Ovary (tissue), 9 donors: Measurements from ENCODE around the gene F7. TPM values are rescaled to one million over a fixed set of nuclear protein-coding genes. Genes with fewer than 3 reads are reported as not detected.

Experiments used
- DNase-seq, 5 donors: peaks; one replicate each; pipeline ENCODE4 v3.0.0-alpha.2; 2019 to 2020
- H3K27ac ChIP-seq, 2 donors: fragments of 200-600 bp; one replicate each; pipeline versions ENCODE4 v1.5.1 to v1.8.0; 2019 to 2022
- H3K27me3 ChIP-seq: fragments of 200-600 bp; one replicate; pipeline ENCODE4 v1.8.0; 2022
- H3K36me3 ChIP-seq: fragments of 200-600 bp; sonication (generic); one replicate; pipeline ENCODE4 v1.5.1; 2019
- H3K4me1 ChIP-seq: one replicate; pipeline ENCODE4 v1.8.1; 2013; ENCODE audit warnings: mild to moderate bottlenecking, moderate library complexity; ENCODE audit not compliant: insufficient read depth
- H3K4me3 ChIP-seq: fragments of 200-600 bp; sonication (generic); one replicate; pipeline ENCODE4 v1.5.1; 2017
- H3K9me3 ChIP-seq, 2 donors: fragments of 200-600 bp in 1 of 2; sonication (generic) in 1 of 2; one replicate each; pipeline versions ENCODE4 v1.5.1 to v1.8.1; 2013 to 2019; ENCODE audit warnings: mild to moderate bottlenecking in 1 of 2, moderate library complexity in 1 of 2
- CTCF ChIP-seq, 3 donors: fragments of 450-650 bp in 2 of 3; fragments of 200-600 bp in 1 of 3; IDR thresholded peaks; one replicate each; pipeline versions ENCODE4 v1.5.1 to v1.8.0; 2016 to 2022; ENCODE audit warnings: antibody characterized with exemption in 3 of 3, mild to moderate bottlenecking in 1 of 3
- EP300 ChIP-seq: sonication (generic); formaldehyde crosslinking; IDR thresholded peaks from one replicate; pipeline ENCODE4 v1.6.1; 2017; ENCODE audit warnings: antibody characterized with exemption
- POLR2A ChIP-seq: fragments of 450-650 bp; IDR thresholded peaks from one replicate; pipeline ENCODE4 v1.6.1; 2017; ENCODE audit warnings: antibody characterized with exemption, mild to moderate bottlenecking, moderate library complexity
- WGBS, 3 donors: extraction: QIAGEN DNeasy Blood & Tissue Kit in 1 of 3; methylation state at CpG; one replicate each; pipeline versions ENCODE4 v1.1.5 to v1.1.7; 2013 to 2017; 5-methylcytosine and 5-hydroxymethylcytosine counted together
- intact Hi-C, 4 donors: fragments of 100-400 bp; cut with DNase I; formaldehyde crosslinking; loops; one replicate each; pipeline versions ENCODE4 v1.11.0 to v1.15.1; 2022 to 2023
- polyA plus RNA-seq, 2 donors: library from polyadenylated mRNA; stranded (reverse); fragments of 200-250 nt in 1 of 2; fragments of 350-450 nt in 1 of 2; fragmentation: Illumina TruSeq in 1 of 2; extraction: RNeasy Lipid Tissue Mini Kit (QIAGEN cat#74804) in 1 of 2; gene quantifications; one replicate each; pipeline ENCODE4 v1.2.3, GENCODE V29; 2013 to 2014
- total RNA-seq, 7 donors: library from RNA; depleted of rRNA in 2 of 7; stranded (reverse); fragments of >200 nt in 2 of 7; fragmentation: NEBNext Ultra II Directional in 3 of 7; extraction: Animal tissue kit (Norgen Biotek cat#: 25700) in 3 of 7; gene quantifications; one replicate each; pipeline versions ENCODE4 v1.1.0 to v1.2.4, GENCODE V29; 2016 to 2023
- donor health status: DM: no; HTN: no; CAD: no; lungs with moderate emphysema.
- donor health status: DM: no; HTN: no; CAD: no.
- donor health status: Bipolar disorder and iron deficiency.
- donor health status: DM: yes; HTN: yes; CAD: no.
- donor health status: DM: no; HTN: no; CAD: no.
- donor health status: DM: yes; HTN: yes; CAD: no.

F7 gene
- total and polyA plus RNA-seq, 9 donors, result 0.11 to 2.1 (median 0.35) TPM; not detected in 2

- 74 to 81% (median 75%) methylated on average over 11 to 14 of the region's 14 CpGs for WGBS, 3 donors
- intact Hi-C loops, result no loop called here
- Histone ChIP-seq H3K27me3 (no peaks in the 10 kb centered on the region), H3K36me3 (no peaks in the 10 kb centered on the region), H3K4me3 (no peak overlapping the region), H3K4me1 (no peaks in the 10 kb centered on the region), H3K27ac (no peak overlapping the region), H3K9me3 (no peaks in the 10 kb centered on the region)
- no peak for DNase-seq
- TF ChIP-seq CTCF (IDR thresholded peaks at IDR 0.05) (no peak), POLR2A (no peak), EP300 (no peak)
Measured at GRCh38 chr13:113061796-113062425, 43.7 kb upstream of the F7 start.

GRCh38 chr13:113062691-113063090, 42.9 kb upstream of the F7 start:
- H3K36me3 ChIP-seq, result no peaks in the 10 kb centered on the region
- intact Hi-C loops, result no loop called here
- H3K4me1 ChIP-seq, result no peaks in the 10 kb centered on the region
- no peak for DNase-seq
- H3K27me3 ChIP-seq, result no peaks in the 10 kb centered on the region
- no peak overlapping the region for H3K4me3 ChIP-seq
- no peaks in the 10 kb centered on the region for H3K9me3 ChIP-seq
- no peak overlapping the region for H3K27ac ChIP-seq
- TF ChIP-seq POLR2A, result no peak
- TF ChIP-seq CTCF (IDR thresholded peaks at IDR 0.05), result no peak
- TF ChIP-seq EP300, result no peak
- WGBS, 3 donors, result 89 to 91% (median 91%) methylated on average over 14 of the region's 14 CpGs

GRCh38 chr13:113063091-113063491, 42.5 kb upstream of the F7 start:
- no peak for DNase-seq
- Histone ChIP-seq H3K4me3 (no peak overlapping the region), H3K4me1 (no peaks in the 10 kb centered on the region), H3K9me3 (no peaks in the 10 kb centered on the region), H3K27ac (no peak overlapping the region), H3K36me3 (no peaks in the 10 kb centered on the region), H3K27me3 (no peaks in the 10 kb centered on the region)
- intact Hi-C loops, result no loop called here
- 88 to 91% (median 89%) methylated on average over 22 of the region's 22 CpGs for WGBS, 3 donors
- TF ChIP-seq CTCF (IDR thresholded peaks at IDR 0.05), result no peak
- no peak for TF ChIP-seq POLR2A
- TF ChIP-seq EP300, result no peak

GRCh38 chr13:113064000-113064533, 41.5 kb upstream of the F7 start:
- TF ChIP-seq CTCF (IDR thresholded peaks at IDR 0.05), result no peak
- no peak for TF ChIP-seq EP300
- TF ChIP-seq POLR2A, result no peak
- intact Hi-C loops, result no loop called here
- Histone ChIP-seq H3K27me3 (no peaks in the 10 kb centered on the region), H3K4me3 (no peak overlapping the region), H3K27ac (no peak overlapping the region), H3K9me3 (no peaks in the 10 kb centered on the region), H3K4me1 (no peaks in the 10 kb centered on the region), H3K36me3 (no peaks in the 10 kb centered on the region)
- DNase-seq, result no peak
- 86 to 90% (median 87%) methylated on average over 29 of the region's 29 CpGs for WGBS, 3 donors
